Measurements from ENCODE around the gene RTN3. TPM values are rescaled to one million over a fixed set of nuclear protein-coding genes. Genes with fewer than 3 reads are reported as not detected.
A peak's percentile ranks its signal among the peaks of the same experiment; 100 is the strongest.

The RTN3 gene
- polyA plus RNA-seq, 3 donors, result 123 to 341 (median 232) TPM

GRCh38 chr11:63643205-63643604, 38.1 kb upstream of the RTN3 start:
- H4K20me1 ChIP-seq (ENCODE audit: insufficient read depth, low read length), result no peaks in the 10 kb centered on the region
- H3K27ac ChIP-seq (ENCODE audit: low read depth in 1 of 2, low read length in 2 of 2), result no peak overlapping the region
- Mint-ChIP-seq H3K4me3 (no peak overlapping the region), H3K9me3 (no peaks in the 10 kb centered on the region), H3K36me3 (peaks cover 65 to 84% of the 10 kb centered on the region in 2 donors), H3K27me3 (ENCODE audit: low read depth in 3 of 3) (peaks cover 0 to 1% (median 0%) of the 10 kb centered on the region in 3 donors), H3K4me1 (no peaks in the 10 kb centered on the region), H3K27ac (peak overlapping the region in 1 of 7 donors; percentile 57)
- no peak overlapping the region for H3K4me3 ChIP-seq (replicated peaks in 1 of 3; ENCODE audit: low read depth in 2 of 3, low read length in 3 of 3)
- no peaks in the 10 kb centered on the region for H3K27me3 ChIP-seq (ENCODE audit: control insufficient read depth in 2 of 2, insufficient read depth in 2 of 2, low read length in 2 of 2)
- intact Hi-C loops (cut with micrococcal nuclease), result no loop called here
- H2AFZ ChIP-seq (ENCODE audit: insufficient read depth, low read depth, low read length, poor library complexity, severe bottlenecking), result no peak overlapping the region
- TF ChIP-seq, protein P1, sequence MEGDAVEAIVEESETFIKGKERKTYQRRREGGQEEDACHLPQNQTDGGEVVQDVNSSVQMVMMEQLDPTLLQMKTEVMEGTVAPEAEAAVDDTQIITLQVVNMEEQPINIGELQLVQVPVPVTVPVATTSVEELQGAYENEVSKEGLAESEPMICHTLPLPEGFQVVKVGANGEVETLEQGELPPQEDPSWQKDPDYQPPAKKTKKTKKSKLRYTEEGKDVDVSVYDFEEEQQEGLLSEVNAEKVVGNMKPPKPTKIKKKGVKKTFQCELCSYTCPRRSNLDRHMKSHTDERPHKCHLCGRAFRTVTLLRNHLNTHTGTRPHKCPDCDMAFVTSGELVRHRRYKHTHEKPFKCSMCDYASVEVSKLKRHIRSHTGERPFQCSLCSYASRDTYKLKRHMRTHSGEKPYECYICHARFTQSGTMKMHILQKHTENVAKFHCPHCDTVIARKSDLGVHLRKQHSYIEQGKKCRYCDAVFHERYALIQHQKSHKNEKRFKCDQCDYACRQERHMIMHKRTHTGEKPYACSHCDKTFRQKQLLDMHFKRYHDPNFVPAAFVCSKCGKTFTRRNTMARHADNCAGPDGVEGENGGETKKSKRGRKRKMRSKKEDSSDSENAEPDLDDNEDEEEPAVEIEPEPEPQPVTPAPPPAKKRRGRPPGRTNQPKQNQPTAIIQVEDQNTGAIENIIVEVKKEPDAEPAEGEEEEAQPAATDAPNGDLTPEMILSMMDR (IDR thresholded peaks at IDR 0.05), result no peak
- peaks cover 67 to 85% of the 10 kb centered on the region in 2 donors for H3K36me3 ChIP-seq (replicated peaks in 1 of 2; ENCODE audit: control insufficient read depth in 1 of 2, insufficient read depth in 2 of 2, low read length in 2 of 2)
- H3K4me2 ChIP-seq (replicated peaks; ENCODE audit: extremely low read depth, low read length, poor library complexity, severe bottlenecking), result no peak overlapping the region
- no peak overlapping the region for H3K9ac ChIP-seq (ENCODE audit: insufficient read depth, low read length, poor library complexity, severe bottlenecking)
- no peaks in the 10 kb centered on the region for H3K4me1 ChIP-seq (ENCODE audit: control insufficient read depth in 1 of 2, insufficient read depth in 2 of 2, low read length in 2 of 2)
- H3K9me3 ChIP-seq (replicated peaks in 1 of 2; ENCODE audit: control insufficient read depth in 1 of 2, insufficient read depth in 1 of 2, low read length in 2 of 2), result no peaks in the 10 kb centered on the region
- WGBS (ENCODE audit: insufficient coverage), result no CpG with 5 or more reads among the region's 3 CpGs
- DNase-seq, result no peak
- peaks cover 11% of the 10 kb centered on the region for H3K79me2 ChIP-seq (ENCODE audit: insufficient read depth, low read length)

GRCh38 chr11:63652671-63653070, 28.6 kb upstream of the RTN3 start:
- Histone ChIP-seq H3K4me3 (replicated peaks in 1 of 3; ENCODE audit: low read depth in 2 of 3, low read length in 3 of 3) (no peak overlapping the region), H3K27ac (ENCODE audit: low read depth in 1 of 2, low read length in 2 of 2) (no peak overlapping the region), H3K27me3 (ENCODE audit: control insufficient read depth in 2 of 2, insufficient read depth in 2 of 2, low read length in 2 of 2) (no peaks in the 10 kb centered on the region), H3K4me2 (replicated peaks; ENCODE audit: extremely low read depth, low read length, poor library complexity, severe bottlenecking) (no peak overlapping the region), H3K4me1 (ENCODE audit: control insufficient read depth in 1 of 2, insufficient read depth in 2 of 2, low read length in 2 of 2) (no peaks in the 10 kb centered on the region), H3K9ac (ENCODE audit: insufficient read depth, low read length, poor library complexity, severe bottlenecking) (no peak overlapping the region), H3K9me3 (replicated peaks in 1 of 2; ENCODE audit: control insufficient read depth in 1 of 2, insufficient read depth in 1 of 2, low read length in 2 of 2) (no peaks in the 10 kb centered on the region), H3K79me2 (ENCODE audit: insufficient read depth, low read length) (peaks cover 61% of the 10 kb centered on the region), H4K20me1 (ENCODE audit: insufficient read depth, low read length) (no peaks in the 10 kb centered on the region), H3K36me3 (replicated peaks in 1 of 2; ENCODE audit: control insufficient read depth in 1 of 2, insufficient read depth in 2 of 2, low read length in 2 of 2) (peaks cover 53 to 86% of the 10 kb centered on the region in 2 donors), H2AFZ (ENCODE audit: insufficient read depth, low read depth, low read length, poor library complexity, severe bottlenecking) (no peak overlapping the region)
- intact Hi-C loops (cut with micrococcal nuclease), result no loop called here
- H3K27ac Mint-ChIP-seq, result peak overlapping the region in 1 of 7 donors; percentile 42
- H3K4me3 Mint-ChIP-seq, result no peak overlapping the region
- H3K27me3 Mint-ChIP-seq (ENCODE audit: low read depth in 3 of 3), result no peaks in the 10 kb centered on the region
- WGBS (ENCODE audit: insufficient coverage), result 81% methylated on average over 2 of the region's 3 CpGs
- no peak for DNase-seq
- TF ChIP-seq, protein P1 (IDR thresholded peaks at IDR 0.05), result no peak
- no peaks in the 10 kb centered on the region for H3K4me1 Mint-ChIP-seq
- no peaks in the 10 kb centered on the region for H3K9me3 Mint-ChIP-seq
- H3K36me3 Mint-ChIP-seq, result peaks cover 56 to 82% of the 10 kb centered on the region in 2 donors

All from CD14-positive monocyte (primary cell).